Measurements from ENCODE around the gene CELSR1.

Gene CELSR1

GRCh38 chr22:46436595-46437175 lies 100.7 kb downstream of the CELSR1 start:
- no peak for TF ChIP-seq CTCF (IDR thresholded peaks at IDR 0.05; ENCODE audit: low read depth, low read length, missing control alignments)
- H3K4me3 ChIP-seq (replicated peaks; ENCODE audit: low read depth, low read length): no peak overlapping the region
- DNase-seq (ENCODE audit: extremely low read depth, low read depth): no peak

- TF ChIP-seq CTCF (IDR thresholded peaks at IDR 0.05; ENCODE audit: low read depth, low read length, missing control alignments): no peak
- no peak overlapping the region for H3K4me3 ChIP-seq (replicated peaks; ENCODE audit: low read depth, low read length)
- DNase-seq (ENCODE audit: extremely low read depth, low read depth): no peak
Observed at GRCh38 chr22:46433318-46433717, 104.1 kb downstream of the CELSR1 start.

- no peak for DNase-seq (ENCODE audit: extremely low read depth, low read depth)
- TF ChIP-seq CTCF (IDR thresholded peaks at IDR 0.05; ENCODE audit: low read depth, low read length, missing control alignments): no peak
- no peak overlapping the region for H3K4me3 ChIP-seq (replicated peaks; ENCODE audit: low read depth, low read length)
Observed at GRCh38 chr22:46432164-46433068, 105.0 kb downstream of the CELSR1 start.

- no peak for DNase-seq (ENCODE audit: extremely low read depth, low read depth)
- TF ChIP-seq CTCF (IDR thresholded peaks at IDR 0.05; ENCODE audit: low read depth, low read length, missing control alignments): no peak
Observed at GRCh38 chr22:46430961-46431838, 106.2 kb downstream of the CELSR1 start.

GRCh38 chr22:46429325-46429853 lies 108.0 kb downstream of the CELSR1 start:
- no peak for TF ChIP-seq CTCF (IDR thresholded peaks at IDR 0.05; ENCODE audit: low read depth, low read length, missing control alignments)
- DNase-seq (ENCODE audit: extremely low read depth, low read depth): no peak
- no peak overlapping the region for H3K4me3 ChIP-seq (replicated peaks; ENCODE audit: low read depth, low read length)

More at GRCh38 chr22:46430961-46431838, 106.2 kb downstream of the CELSR1 start:
- H3K4me3 ChIP-seq (replicated peaks; ENCODE audit: low read depth, low read length): no peak overlapping the region

GRCh38 chr22:46428602-46429324 lies 108.7 kb downstream of the CELSR1 start:
- H3K4me3 ChIP-seq (replicated peaks; ENCODE audit: low read depth, low read length): no peak overlapping the region
- no peak for DNase-seq (ENCODE audit: extremely low read depth, low read depth)
- TF ChIP-seq CTCF (IDR thresholded peaks at IDR 0.05; ENCODE audit: low read depth, low read length, missing control alignments): no peak
